GM19193 (cell line): ENCODE measurements around the gene KIF5A.

Source experiments
- POLR2A ChIP-seq: IDR thresholded peaks from 4 replicates; pipeline ENCODE4 v1.6.1; 2011; ENCODE audit not compliant: insufficient read depth, insufficient read length; ENCODE audit errors: extremely low read depth

Gene KIF5A

DNA sequence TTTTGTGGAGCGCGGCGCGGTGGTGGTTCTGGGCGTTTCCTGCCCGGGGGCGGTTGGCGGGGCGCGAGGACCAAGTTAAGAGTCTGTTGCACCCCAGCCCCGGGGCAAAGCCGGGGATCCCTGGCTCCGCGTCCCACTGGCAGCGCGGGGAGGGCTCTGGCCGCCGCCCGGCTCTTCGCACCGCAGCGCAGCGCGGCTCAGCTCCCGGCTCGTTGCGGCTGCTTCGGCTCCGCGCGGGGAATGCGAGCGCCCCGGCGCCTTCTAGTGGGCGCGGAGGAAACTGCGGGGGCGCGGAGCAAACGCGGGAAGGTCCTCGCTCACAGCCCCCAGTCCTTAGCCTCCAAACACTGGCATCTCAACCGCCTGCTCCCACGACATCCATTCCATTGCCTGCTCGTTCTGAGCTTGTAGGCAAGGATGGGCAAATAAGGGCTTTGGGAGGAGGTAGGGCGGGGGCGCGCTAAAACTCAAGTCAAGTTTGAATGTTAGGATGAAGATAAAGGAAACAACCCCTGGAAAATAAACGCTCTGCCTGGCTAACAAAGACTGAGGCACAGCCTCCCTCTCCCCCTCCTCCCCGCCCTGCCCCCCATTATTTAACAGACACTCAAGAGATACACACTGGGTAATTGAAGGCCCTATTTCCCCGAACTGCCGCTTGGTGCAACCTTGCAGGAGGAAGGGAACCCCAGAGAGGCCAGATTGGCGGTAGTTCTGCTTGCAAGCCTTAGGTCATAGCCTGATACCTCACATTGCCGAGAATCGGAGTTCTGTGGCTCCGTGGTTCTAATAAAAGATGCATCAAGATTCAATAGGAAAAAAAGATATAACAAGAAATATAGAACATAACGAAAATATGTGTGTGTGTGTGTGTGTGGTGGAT is 83.4 kb downstream of the KIF5A start, which contains the start of gene B4GALNT1:
TSS of gene B4GALNT1 (minus strand) at position 244 of the 883 bp plus-strand sequence. CDS start 1,069 bp downstream, outside the sequence.
- TF ChIP-seq POLR2A = no peak
